ENCODE measurements around the gene WNK2.

- TF ChIP-seq, protein P1, sequence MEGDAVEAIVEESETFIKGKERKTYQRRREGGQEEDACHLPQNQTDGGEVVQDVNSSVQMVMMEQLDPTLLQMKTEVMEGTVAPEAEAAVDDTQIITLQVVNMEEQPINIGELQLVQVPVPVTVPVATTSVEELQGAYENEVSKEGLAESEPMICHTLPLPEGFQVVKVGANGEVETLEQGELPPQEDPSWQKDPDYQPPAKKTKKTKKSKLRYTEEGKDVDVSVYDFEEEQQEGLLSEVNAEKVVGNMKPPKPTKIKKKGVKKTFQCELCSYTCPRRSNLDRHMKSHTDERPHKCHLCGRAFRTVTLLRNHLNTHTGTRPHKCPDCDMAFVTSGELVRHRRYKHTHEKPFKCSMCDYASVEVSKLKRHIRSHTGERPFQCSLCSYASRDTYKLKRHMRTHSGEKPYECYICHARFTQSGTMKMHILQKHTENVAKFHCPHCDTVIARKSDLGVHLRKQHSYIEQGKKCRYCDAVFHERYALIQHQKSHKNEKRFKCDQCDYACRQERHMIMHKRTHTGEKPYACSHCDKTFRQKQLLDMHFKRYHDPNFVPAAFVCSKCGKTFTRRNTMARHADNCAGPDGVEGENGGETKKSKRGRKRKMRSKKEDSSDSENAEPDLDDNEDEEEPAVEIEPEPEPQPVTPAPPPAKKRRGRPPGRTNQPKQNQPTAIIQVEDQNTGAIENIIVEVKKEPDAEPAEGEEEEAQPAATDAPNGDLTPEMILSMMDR (IDR thresholded peaks at IDR 0.05) = peak; percentile 94 to 99 (median 98)
- TF ChIP-seq POLR2A (IDR thresholded peaks at IDR 0.05) = no peak
Observed at GRCh38 chr9:93159601-93160471, 24.1 kb upstream of the WNK2 start.
